Astrocyte (in vitro differentiated cells and primary cell): Measurements from ENCODE around the gene CREB5. TPM values are rescaled to one million over a fixed set of nuclear protein-coding genes. Genes with fewer than 3 reads are reported as not detected.

ENCODE experiments used
- DNase-seq: peaks from one replicate; pipeline ENCODE4 v3.0.0-alpha.2; 2010; ENCODE audit warnings: low read depth
- FAIRE-seq: peaks from 2 replicates; lab custom pipeline; 2011; peaks lifted over from hg19 to GRCh38; lab: Jason Lieb, UNC
- H2AFZ ChIP-seq: 2 replicates; pipeline ENCODE4 v1.6.0; 2012; ENCODE audit warnings: low read depth, low read length, inconsistent platforms
- H3K27ac ChIP-seq: 2 replicates; pipeline ENCODE4 v1.5.1; 2011; ENCODE audit warnings: low read depth, low read length, inconsistent platforms
- H3K27me3 ChIP-seq: 2 replicates; pipeline ENCODE4 v1.6.0; 2011; ENCODE audit warnings: low read length, inconsistent platforms; ENCODE audit not compliant: insufficient read depth
- H3K36me3 ChIP-seq: 2 replicates; pipeline ENCODE4 v1.5.1; 2011; ENCODE audit warnings: low read length, inconsistent platforms; ENCODE audit not compliant: insufficient read depth
- H3K4me1 ChIP-seq: 2 replicates; pipeline ENCODE4 v1.5.1; 2011; ENCODE audit warnings: low read length, inconsistent platforms; ENCODE audit not compliant: insufficient read depth
- H3K4me2 ChIP-seq: 2 replicates; pipeline ENCODE4 v1.6.0; 2012; ENCODE audit warnings: low read length, inconsistent platforms
- H3K4me3 ChIP-seq: 2 replicates; pipeline ENCODE4 v1.5.1; 2011; ENCODE audit warnings: low read depth, mild to moderate bottlenecking, low read length, inconsistent platforms; ENCODE audit not compliant: insufficient read depth
- H3K79me2 ChIP-seq: 2 replicates; pipeline ENCODE4 v1.6.0; 2012; ENCODE audit warnings: mild to moderate bottlenecking, low read length, inconsistent platforms; ENCODE audit not compliant: insufficient read depth
- H3K9ac ChIP-seq: 2 replicates; pipeline ENCODE4 v1.6.0; 2012; ENCODE audit warnings: mild to moderate bottlenecking, low read length, inconsistent platforms
- H3K9me3 ChIP-seq: 2 replicates; pipeline ENCODE4 v1.5.1; 2012; ENCODE audit warnings: low read depth, mild to moderate bottlenecking, low read length, inconsistent platforms; ENCODE audit not compliant: insufficient read depth
- H4K20me1 ChIP-seq: 2 replicates; pipeline ENCODE4 v1.6.0; 2012; ENCODE audit warnings: low read length, inconsistent platforms; ENCODE audit not compliant: insufficient read depth
- H3K27ac Mint-ChIP-seq: one replicate; pipeline ENCODE4 v1.8.0; 2021; ENCODE audit warnings: mild to moderate bottlenecking, mixed read lengths; ENCODE audit not compliant: unreplicated experiment
- H3K27me3 Mint-ChIP-seq: one replicate; pipeline ENCODE4 v1.8.0; 2021; ENCODE audit warnings: low read depth, mixed read lengths; ENCODE audit not compliant: unreplicated experiment
- H3K36me3 Mint-ChIP-seq: one replicate; pipeline ENCODE4 v1.8.0; 2021; ENCODE audit warnings: low read depth, mixed read lengths; ENCODE audit not compliant: unreplicated experiment
- H3K4me1 Mint-ChIP-seq: one replicate; pipeline ENCODE4 v1.8.0; 2021; ENCODE audit warnings: low read depth, mixed read lengths; ENCODE audit not compliant: unreplicated experiment
- H3K4me3 Mint-ChIP-seq: one replicate; pipeline ENCODE4 v1.8.0; 2021; ENCODE audit warnings: mild to moderate bottlenecking, moderate library complexity, mixed read lengths; ENCODE audit not compliant: unreplicated experiment
- H3K9me3 Mint-ChIP-seq: one replicate; pipeline ENCODE4 v1.8.0; 2021; ENCODE audit warnings: mild to moderate bottlenecking, mixed read lengths; ENCODE audit not compliant: unreplicated experiment
- CTCF ChIP-seq: IDR thresholded peaks from 2 replicates; pipeline ENCODE4 v1.5.1; 2011; ENCODE audit warnings: low read depth, mild to moderate bottlenecking, inconsistent platforms, low read length, moderate library complexity; ENCODE audit not compliant: insufficient read depth
- EZH2 ChIP-seq: IDR thresholded peaks from 2 replicates; pipeline ENCODE4 v1.6.1; 2012; ENCODE audit warnings: mild to moderate bottlenecking, low read length, inconsistent platforms; ENCODE audit not compliant: insufficient read depth
- total RNA-seq: library from RNA; stranded (reverse); gene quantifications from 2 replicates; pipeline ENCODE4 v1.2.1, GENCODE V29; 2021

CREB5 gene
- total RNA-seq, 1 donor from 2014 or later, result 25.4 TPM

- Histone ChIP-seq H3K27me3 (peaks cover 3% of the 10 kb centered on the region), H3K27ac (no peak overlapping the region), H4K20me1 (peaks cover 11% of the 10 kb centered on the region), H3K36me3 (no peaks in the 10 kb centered on the region), H3K79me2 (no peaks in the 10 kb centered on the region), H3K9ac (no peak overlapping the region), H3K4me2 (no peak overlapping the region), H3K9me3 (no peaks in the 10 kb centered on the region), H3K4me1 (no peaks in the 10 kb centered on the region), H3K4me3 (no peak overlapping the region), H2AFZ (no peak overlapping the region)
- no peaks in the 10 kb centered on the region for H3K4me1 Mint-ChIP-seq
- peaks cover 3% of the 10 kb centered on the region for H3K9me3 Mint-ChIP-seq
- DNase-seq (no peak), FAIRE-seq (no peak)
- no peak overlapping the region for H3K27ac Mint-ChIP-seq
- H3K4me3 Mint-ChIP-seq, result no peak overlapping the region
- peaks cover 5% of the 10 kb centered on the region for H3K27me3 Mint-ChIP-seq
- TF ChIP-seq CTCF, result no peak
- no peak for TF ChIP-seq EZH2
- peaks cover 4% of the 10 kb centered on the region for H3K36me3 Mint-ChIP-seq
Measured at GRCh38 chr7:28425496-28425895, 13.2 kb downstream of the CREB5 start.

GRCh38 chr7:28427236-28427635, 14.9 kb downstream of the CREB5 start:
- peaks cover 6% of the 10 kb centered on the region for H3K36me3 Mint-ChIP-seq
- Histone ChIP-seq H3K9ac (no peak overlapping the region), H3K4me2 (no peak overlapping the region), H3K36me3 (no peaks in the 10 kb centered on the region), H4K20me1 (peaks cover 11% of the 10 kb centered on the region), H3K4me3 (no peak overlapping the region), H3K9me3 (no peaks in the 10 kb centered on the region), H3K27ac (no peak overlapping the region), H3K4me1 (no peaks in the 10 kb centered on the region), H3K79me2 (no peaks in the 10 kb centered on the region), H3K27me3 (peaks cover 3% of the 10 kb centered on the region), H2AFZ (no peak overlapping the region)
- no peaks in the 10 kb centered on the region for H3K4me1 Mint-ChIP-seq
- H3K4me3 Mint-ChIP-seq, result no peak overlapping the region
- FAIRE-seq (no peak), DNase-seq (no peak)
- H3K9me3 Mint-ChIP-seq, result peaks cover 3% of the 10 kb centered on the region
- TF ChIP-seq CTCF, result no peak
- TF ChIP-seq EZH2, result no peak
- peaks cover 5% of the 10 kb centered on the region for H3K27me3 Mint-ChIP-seq
- H3K27ac Mint-ChIP-seq, result no peak overlapping the region

GRCh38 chr7:28430616-28431015, 18.3 kb downstream of the CREB5 start:
- peaks cover 11% of the 10 kb centered on the region for H4K20me1 ChIP-seq
- FAIRE-seq (no peak), DNase-seq (no peak)
- H3K9ac ChIP-seq, result no peak overlapping the region
- Mint-ChIP-seq H3K4me3 (no peak overlapping the region), H3K4me1 (peaks cover 7% of the 10 kb centered on the region), H3K27ac (no peak overlapping the region), H3K27me3 (peaks cover 5% of the 10 kb centered on the region), H3K9me3 (peaks cover 3% of the 10 kb centered on the region), H3K36me3 (peaks cover 6% of the 10 kb centered on the region)
- no peaks in the 10 kb centered on the region for H3K36me3 ChIP-seq
- no peaks in the 10 kb centered on the region for H3K9me3 ChIP-seq
- TF ChIP-seq EZH2 (no peak), CTCF (no peak)
- H3K4me3 ChIP-seq, result no peak overlapping the region
- no peaks in the 10 kb centered on the region for H3K4me1 ChIP-seq
- H3K4me2 ChIP-seq, result no peak overlapping the region
- peaks cover 3% of the 10 kb centered on the region for H3K27me3 ChIP-seq
- no peak overlapping the region for H3K27ac ChIP-seq
- H3K79me2 ChIP-seq, result no peaks in the 10 kb centered on the region
- H2AFZ ChIP-seq, result no peak overlapping the region
